Ishikawa (cell line): Measurements from ENCODE around the gene SOX30.

ENCODE experiments used
- CEBPB ChIP-seq: IDR thresholded peaks from 2 replicates; pipeline ENCODE4 v1.6.1; 2012
- CREB1 ChIP-seq: IDR thresholded peaks from 2 replicates; pipeline ENCODE4 v1.6.1; 2012; ENCODE audit warnings: low read depth
- EGR1 ChIP-seq: IDR thresholded peaks from 2 replicates; pipeline ENCODE4 v1.6.1; 2012
- EP300 ChIP-seq: IDR thresholded peaks from 2 replicates; pipeline ENCODE4 v1.6.1; 2012; ENCODE audit warnings: borderline replicate concordance
- FOXM1 ChIP-seq: IDR thresholded peaks from 2 replicates; pipeline ENCODE4 v1.6.1; 2012; ENCODE audit warnings: low read depth, borderline replicate concordance
- NFIC ChIP-seq: IDR thresholded peaks from 2 replicates; pipeline ENCODE4 v1.6.1; 2012
- RAD21 ChIP-seq: IDR thresholded peaks from 2 replicates; pipeline ENCODE4 v1.6.1; 2012; ENCODE audit warnings: low read depth
- TAF1 ChIP-seq: IDR thresholded peaks from 2 replicates; pipeline ENCODE4 v1.6.1; 2012; ENCODE audit warnings: low read depth, mild to moderate bottlenecking
- TCF12 ChIP-seq: IDR thresholded peaks from 2 replicates; pipeline ENCODE4 v1.6.1; 2012; ENCODE audit warnings: low read depth
- TEAD4 ChIP-seq: IDR thresholded peaks from 2 replicates; pipeline ENCODE4 v1.6.1; 2012
- YY1 ChIP-seq: IDR thresholded peaks from 2 replicates; pipeline ENCODE4 v1.6.1; 2012; ENCODE audit warnings: low read depth
- ZBTB7A ChIP-seq: IDR thresholded peaks from 2 replicates; pipeline ENCODE4 v1.6.1; 2012; ENCODE audit warnings: low read depth
- TF ChIP-seq, protein P1 (sequence below): IDR thresholded peaks from 2 replicates; pipeline ENCODE4 v1.6.1; 2012; ENCODE audit warnings: low read depth, mild to moderate bottlenecking
- TF ChIP-seq, protein P2 (sequence below): IDR thresholded peaks from 2 replicates; pipeline ENCODE4 v1.6.1; 2012
- TF ChIP-seq, protein P3 (sequence below): IDR thresholded peaks from 2 replicates; pipeline ENCODE4 v1.6.1; 2012

Gene SOX30

GRCh38 chr5:157590478-157590877, 61.8 kb downstream of the SOX30 start:
- TF ChIP-seq RAD21 (no peak), TEAD4 (no peak), ZBTB7A (no peak), FOXM1 (no peak), NFIC (no peak), EGR1 (no peak), EP300 (no peak), CEBPB (no peak), TAF1 (no peak), TCF12 (no peak)
- TF ChIP-seq, protein P1, sequence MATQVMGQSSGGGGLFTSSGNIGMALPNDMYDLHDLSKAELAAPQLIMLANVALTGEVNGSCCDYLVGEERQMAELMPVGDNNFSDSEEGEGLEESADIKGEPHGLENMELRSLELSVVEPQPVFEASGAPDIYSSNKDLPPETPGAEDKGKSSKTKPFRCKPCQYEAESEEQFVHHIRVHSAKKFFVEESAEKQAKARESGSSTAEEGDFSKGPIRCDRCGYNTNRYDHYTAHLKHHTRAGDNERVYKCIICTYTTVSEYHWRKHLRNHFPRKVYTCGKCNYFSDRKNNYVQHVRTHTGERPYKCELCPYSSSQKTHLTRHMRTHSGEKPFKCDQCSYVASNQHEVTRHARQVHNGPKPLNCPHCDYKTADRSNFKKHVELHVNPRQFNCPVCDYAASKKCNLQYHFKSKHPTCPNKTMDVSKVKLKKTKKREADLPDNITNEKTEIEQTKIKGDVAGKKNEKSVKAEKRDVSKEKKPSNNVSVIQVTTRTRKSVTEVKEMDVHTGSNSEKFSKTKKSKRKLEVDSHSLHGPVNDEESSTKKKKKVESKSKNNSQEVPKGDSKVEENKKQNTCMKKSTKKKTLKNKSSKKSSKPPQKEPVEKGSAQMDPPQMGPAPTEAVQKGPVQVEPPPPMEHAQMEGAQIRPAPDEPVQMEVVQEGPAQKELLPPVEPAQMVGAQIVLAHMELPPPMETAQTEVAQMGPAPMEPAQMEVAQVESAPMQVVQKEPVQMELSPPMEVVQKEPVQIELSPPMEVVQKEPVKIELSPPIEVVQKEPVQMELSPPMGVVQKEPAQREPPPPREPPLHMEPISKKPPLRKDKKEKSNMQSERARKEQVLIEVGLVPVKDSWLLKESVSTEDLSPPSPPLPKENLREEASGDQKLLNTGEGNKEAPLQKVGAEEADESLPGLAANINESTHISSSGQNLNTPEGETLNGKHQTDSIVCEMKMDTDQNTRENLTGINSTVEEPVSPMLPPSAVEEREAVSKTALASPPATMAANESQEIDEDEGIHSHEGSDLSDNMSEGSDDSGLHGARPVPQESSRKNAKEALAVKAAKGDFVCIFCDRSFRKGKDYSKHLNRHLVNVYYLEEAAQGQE, result no peak
- TF ChIP-seq, protein P2, sequence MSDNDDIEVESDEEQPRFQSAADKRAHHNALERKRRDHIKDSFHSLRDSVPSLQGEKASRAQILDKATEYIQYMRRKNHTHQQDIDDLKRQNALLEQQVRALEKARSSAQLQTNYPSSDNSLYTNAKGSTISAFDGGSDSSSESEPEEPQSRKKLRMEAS, result no peak

DNA sequence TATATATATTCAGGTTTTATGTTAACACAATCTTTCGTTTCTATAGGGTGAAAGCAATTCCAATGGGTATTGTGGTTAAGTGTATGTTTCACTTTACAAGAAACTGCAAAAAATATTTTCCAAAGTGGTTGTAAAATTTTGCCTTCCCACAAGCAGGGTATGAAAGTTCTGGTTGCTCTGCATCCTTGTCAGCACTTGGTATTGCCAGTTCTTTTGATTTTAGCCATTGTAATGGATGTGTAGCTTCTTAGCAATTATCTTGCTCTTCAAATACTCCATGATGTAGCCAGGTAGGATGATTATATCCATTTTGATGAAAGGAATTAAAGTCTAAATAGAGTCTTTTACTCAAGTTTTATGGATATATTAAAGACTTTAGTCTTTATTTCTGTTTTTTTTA, 67.6 kb downstream of the SOX30 start:
- TF ChIP-seq EGR1 (no peak), EP300 (no peak), CEBPB (no peak), CREB1 (no peak), TAF1 (no peak), NFIC (no peak), RAD21 (no peak), TEAD4 (no peak), ZBTB7A (no peak), YY1 (no peak), FOXM1 (no peak)
- TF ChIP-seq, protein P2, result no peak
- TF ChIP-seq, protein P3, sequence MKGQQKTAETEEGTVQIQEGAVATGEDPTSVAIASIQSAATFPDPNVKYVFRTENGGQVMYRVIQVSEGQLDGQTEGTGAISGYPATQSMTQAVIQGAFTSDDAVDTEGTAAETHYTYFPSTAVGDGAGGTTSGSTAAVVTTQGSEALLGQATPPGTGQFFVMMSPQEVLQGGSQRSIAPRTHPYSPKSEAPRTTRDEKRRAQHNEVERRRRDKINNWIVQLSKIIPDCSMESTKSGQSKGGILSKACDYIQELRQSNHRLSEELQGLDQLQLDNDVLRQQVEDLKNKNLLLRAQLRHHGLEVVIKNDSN, result no peak

DNA sequence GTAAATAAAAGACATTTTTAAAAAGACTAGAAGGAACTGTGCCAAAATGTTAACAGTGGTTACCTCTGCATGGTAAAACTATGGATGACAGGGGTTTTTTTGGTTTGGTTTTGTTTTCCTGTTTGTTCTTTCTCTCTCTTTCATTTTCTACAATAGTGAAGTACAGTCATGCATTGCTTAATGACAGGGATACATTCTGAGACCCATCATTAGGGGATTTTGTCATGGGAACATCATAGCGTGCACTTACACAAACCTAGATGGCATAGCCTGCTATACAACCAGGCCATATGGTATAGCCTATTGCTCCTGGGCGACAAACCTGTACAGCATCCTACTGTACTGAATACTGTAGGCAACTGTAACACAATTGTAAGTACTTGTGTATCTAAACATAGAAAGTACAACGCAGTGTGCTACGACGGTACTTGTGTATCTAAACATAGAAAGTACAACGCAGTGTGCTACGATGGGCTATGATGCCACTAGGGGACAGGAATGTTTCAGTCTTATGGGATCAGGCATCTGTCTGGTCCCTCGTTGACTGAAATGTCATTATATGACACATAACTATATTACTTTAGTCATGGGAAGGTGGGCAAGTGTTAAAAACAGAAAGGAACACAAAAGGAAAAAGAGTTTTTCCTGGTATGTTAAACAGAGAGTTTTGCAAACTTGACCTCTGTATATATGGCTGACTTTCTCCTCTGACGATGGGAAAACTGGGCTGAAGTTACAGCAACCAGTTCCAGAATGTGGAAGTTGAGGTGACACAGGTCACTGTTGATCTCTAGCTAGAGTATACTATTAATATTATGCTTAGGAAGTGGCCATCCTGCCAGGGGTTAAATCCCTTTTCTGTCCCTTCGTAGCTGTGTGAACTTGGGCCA, 69.3 kb downstream of the SOX30 start:
- no peak for TF ChIP-seq EP300
- TF ChIP-seq, protein P2, result no peak
- TF ChIP-seq, protein P3, result no peak
- TF ChIP-seq RAD21, result no peak
- no peak for TF ChIP-seq CEBPB
- no peak for TF ChIP-seq EGR1
- no peak for TF ChIP-seq TAF1
- no peak for TF ChIP-seq FOXM1

DNA sequence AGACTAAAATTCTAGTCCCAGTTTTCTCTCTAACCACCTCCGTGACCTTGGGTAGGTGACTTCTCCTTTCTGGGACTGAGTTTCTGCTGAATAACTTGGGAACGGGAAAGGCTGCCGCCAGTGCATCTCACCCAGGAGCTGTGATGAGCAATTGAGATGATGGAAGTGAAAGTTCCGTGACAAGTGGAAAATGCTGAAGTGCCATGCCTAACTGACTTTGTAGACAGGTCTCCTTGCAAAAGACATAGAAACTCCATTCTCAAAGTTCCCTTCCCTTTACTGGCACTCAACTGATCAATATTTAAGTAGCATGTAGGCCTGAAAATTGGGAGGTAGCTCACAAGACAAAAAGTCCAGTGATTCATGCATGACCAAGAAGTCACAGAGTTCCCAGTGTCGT, 70.3 kb downstream of the SOX30 start:
- TF ChIP-seq TCF12 (no peak), FOXM1 (no peak), TEAD4 (no peak), EGR1 (no peak), TAF1 (no peak), EP300 (no peak), RAD21 (no peak), YY1 (no peak), NFIC (no peak)

GRCh38 chr5:157578079-157578780, 74.0 kb downstream of the SOX30 start:
- TF ChIP-seq FOXM1 (no peak), TCF12 (no peak), RAD21 (no peak), TAF1 (no peak), EGR1 (no peak)
- TF ChIP-seq, protein P1, result no peak
